Endothelial cell of umbilical vein (primary cell): ENCODE measurements around the gene ITSN1. TPM values are rescaled to one million over a fixed set of nuclear protein-coding genes. Genes with fewer than 3 reads are reported as not detected.

ENCODE experiments used
- BruUV-seq: library from RNA; stranded (reverse); fragments of 400-500 nt; replicated peaks from 2 replicates; lab custom pipeline; 2021; lab: Mats Ljungman, UMichigan
- CTCF ChIA-PET: fragments of 300-600, 350-600 bp; sonication (Branson Sonifier 250); formaldehyde crosslinking; loops from one replicate; lab custom pipeline; 2021; ENCODE audit warnings: antibody characterized with exemption, inconsistent platforms; lab: Charles Lee
- POLR2A ChIA-PET: fragments of 300-600, 350-600 bp; sonication (Branson Sonifier 250); formaldehyde crosslinking; loops from one replicate; lab custom pipeline; 2021; ENCODE audit warnings: antibody characterized with exemption, inconsistent platforms; lab: Charles Lee
- DNase-seq: peaks from one replicate; pipeline ENCODE4 v3.0.0-alpha.2; 2011; ENCODE audit warnings: low read depth, low spot score
- FAIRE-seq: peaks from 2 replicates; lab custom pipeline; 2011; peaks lifted over from hg19 to GRCh38; lab: Jason Lieb, UNC
- H2AFZ ChIP-seq: 2 replicates; pipeline ENCODE4 v1.6.0; 2012; ENCODE audit warnings: low read depth, low read length, control low read depth, inconsistent platforms
- H3K27ac ChIP-seq: 2 replicates; pipeline ENCODE4 v1.5.1; 2011; ENCODE audit warnings: low read depth, mild to moderate bottlenecking, control low read depth, low read length, moderate library complexity; ENCODE audit not compliant: insufficient read depth
- H3K27me3 ChIP-seq, 2 experiments: 2 replicates each; pipeline versions ENCODE4 v1.6.0 to v1.6.1; 2011; ENCODE audit warnings: low read length in 2 of 2, mixed read lengths in 1 of 2; ENCODE audit not compliant: control insufficient read depth in 2 of 2, insufficient read depth in 2 of 2
- H3K36me3 ChIP-seq, 2 experiments: 2 replicates in 1 of 2; 3 replicates in 1 of 2; pipeline ENCODE4 v1.5.1; 2011; ENCODE audit warnings: low read length in 2 of 2, mild to moderate bottlenecking in 1 of 2, moderate library complexity in 1 of 2; ENCODE audit not compliant: control insufficient read depth in 2 of 2, insufficient read depth in 2 of 2; ENCODE audit errors: extremely low read depth in 1 of 2
- H3K4me1 ChIP-seq: 3 replicates; pipeline ENCODE4 v1.5.1; 2011; ENCODE audit warnings: mild to moderate bottlenecking, low read length; ENCODE audit not compliant: control insufficient read depth, insufficient read depth; ENCODE audit errors: extremely low read depth
- H3K4me2 ChIP-seq: 2 replicates; pipeline ENCODE4 v1.6.1; 2011; ENCODE audit warnings: low read length, control low read depth, mixed read lengths; ENCODE audit not compliant: insufficient read depth
- H3K4me3 ChIP-seq, 3 experiments: fragments of 200-600 bp in 1 of 3; sonication (generic), shearing (Covaris generic) in 1 of 3; replicated peaks in 1 of 3; 2 replicates each; pipeline ENCODE4 v1.5.1; 2011 to 2016; ENCODE audit warnings: control low read depth in 3 of 3, low read length in 3 of 3, mild to moderate bottlenecking in 2 of 3, inconsistent platforms in 1 of 3, low read depth in 1 of 3, moderate library complexity in 1 of 3; ENCODE audit not compliant: insufficient read depth in 1 of 3
- H3K79me2 ChIP-seq: 2 replicates; pipeline ENCODE4 v1.6.0; 2012; ENCODE audit warnings: low read length, inconsistent platforms; ENCODE audit not compliant: control insufficient read depth, insufficient read depth
- H3K9ac ChIP-seq: replicated peaks from 2 replicates; pipeline ENCODE3; 2011; ENCODE audit warnings: low read length, control low read depth; ENCODE audit not compliant: insufficient read depth; ENCODE audit errors: extremely low read depth
- H3K9me1 ChIP-seq: replicated peaks from 3 replicates; pipeline ENCODE4 v1.6.0; 2011; ENCODE audit warnings: mild to moderate bottlenecking, low read length; ENCODE audit not compliant: control insufficient read depth, insufficient read depth; ENCODE audit errors: extremely low read depth
- H3K9me3 ChIP-seq: replicated peaks from 2 replicates; pipeline ENCODE4 v1.5.1; 2012; ENCODE audit warnings: low read length, inconsistent platforms; ENCODE audit not compliant: control insufficient read depth, insufficient read depth
- H4K20me1 ChIP-seq: replicated peaks from 2 replicates; pipeline ENCODE3; 2011; ENCODE audit warnings: mild to moderate bottlenecking, low read length; ENCODE audit not compliant: control insufficient read depth, insufficient read depth; ENCODE audit errors: extremely low read depth
- CTCF ChIP-seq, 2 donors: IDR thresholded peaks; 1 replicate in 1 of 2; 2 replicates in 1 of 2; pipeline ENCODE4 v1.5.1; 2011; ENCODE audit warnings: low read length in 2 of 2, mild to moderate bottlenecking in 2 of 2, moderate library complexity in 2 of 2, control low read depth in 1 of 2, inconsistent platforms in 1 of 2, low read depth in 1 of 2; ENCODE audit not compliant: insufficient read depth in 1 of 2; ENCODE audit errors: extremely low read depth in 1 of 2
- EZH2 ChIP-seq: IDR thresholded peaks from 2 replicates; pipeline ENCODE4 v1.6.1; 2012; ENCODE audit warnings: borderline replicate concordance, low read depth, mild to moderate bottlenecking, moderate library complexity, low read length, inconsistent platforms; ENCODE audit not compliant: severe bottlenecking
- FOS ChIP-seq: IDR thresholded peaks from 2 replicates; pipeline ENCODE4 v1.6.1; 2011; ENCODE audit warnings: mild to moderate bottlenecking, low read length, moderate library complexity, borderline replicate concordance; ENCODE audit not compliant: insufficient read depth
- GATA2 ChIP-seq: IDR thresholded peaks from 2 replicates; pipeline ENCODE4 v1.7.0; 2011; ENCODE audit warnings: low read depth, mild to moderate bottlenecking, moderate library complexity, mixed read lengths, low read length; ENCODE audit not compliant: insufficient read length, insufficient read depth
- JUN ChIP-seq: IDR thresholded peaks from 2 replicates; pipeline ENCODE4 v1.6.1; 2011; ENCODE audit warnings: borderline replicate concordance, low read depth; ENCODE audit not compliant: insufficient read length, insufficient read depth
- MYC ChIP-seq: IDR thresholded peaks from one replicate; pipeline ENCODE4 v1.6.1; 2011; ENCODE audit warnings: mild to moderate bottlenecking, low read depth, low read length
- POLR2A ChIP-seq: IDR thresholded peaks from 2 replicates; pipeline ENCODE4 v1.6.1; 2012; ENCODE audit warnings: low read depth, mild to moderate bottlenecking, control low read depth, low read length
- dilution Hi-C: fragments of 300-500 bp; cut with MboI; formaldehyde crosslinking; loops from one replicate; pipeline ENCODE4 v1.15.0; 2019; ENCODE audit warnings: low sequenced_read_pairs; ENCODE audit not compliant: extremely low pct_ligation_motif_present
- intact Hi-C: fragments of 100-400 bp; cut with micrococcal nuclease; formaldehyde crosslinking; loops from one replicate; pipeline ENCODE4 v1.10.0; 2022
- polyA plus RNA-seq, 4 experiments: library from polyadenylated mRNA; depleted of rRNA in 3 of 4; stranded (reverse) in 3 of 4; unstranded in 1 of 4; fragments of >200 nt; gene quantifications; 2 replicates each; pipeline versions ENCODE4 v1.2.1 to v1.2.3, GENCODE V29; 2011 to 2012; ENCODE audit warnings: missing spikeins in 1 of 4
- total RNA-seq: library from RNA; stranded (reverse); gene quantifications from 2 replicates; pipeline ENCODE4 v1.2.3, GENCODE V29; 2021
- TF ChIP-seq, protein P1 (sequence below): IDR thresholded peaks from 2 replicates; pipeline ENCODE4 v1.6.1; 2011; ENCODE audit not compliant: insufficient read depth, insufficient read length

ITSN1 gene
- total and polyA plus RNA-seq, 2 donors (not counting 3 experiments of a cell fraction or from before 2014, with no cell fraction given), result 72.2 to 86.8 TPM

GRCh38 chr21:33762803-33763581 is 120.7 kb downstream of the ITSN1 start:
- Histone ChIP-seq H3K4me1 (peaks cover 45% of the 10 kb centered on the region), H3K79me2 (peaks cover 7% of the 10 kb centered on the region), H3K9ac (peak overlapping the region; percentile 59), H3K36me3 (peaks cover 2 to 8% of the 10 kb centered on the region in 2 experiments), H3K9me3 (no peaks in the 10 kb centered on the region), H3K9me1 (no peaks in the 10 kb centered on the region), H3K27ac (peak overlapping the region; percentile 97), H3K4me3 (no peak overlapping the region), H4K20me1 (no peaks in the 10 kb centered on the region), H2AFZ (no peak overlapping the region), H3K27me3 (no peaks in the 10 kb centered on the region), H3K4me2 (peak overlapping the region; percentile 32)
- ChIA-PET POLR2A (interaction anchor here (0.7 kb wide), 1 partner anchor 57 kb away, joined by 8 read pairs; no protein-coding TSS in a partner anchor), CTCF (interaction anchor here (0.7 to 3.7 kb wide), 12 partner anchors 13 to 157 kb away, joined by 3 to 11 read pairs (median 3); no protein-coding TSS in a partner anchor)
- FAIRE-seq, result no peak
- TF ChIP-seq, protein P1, sequence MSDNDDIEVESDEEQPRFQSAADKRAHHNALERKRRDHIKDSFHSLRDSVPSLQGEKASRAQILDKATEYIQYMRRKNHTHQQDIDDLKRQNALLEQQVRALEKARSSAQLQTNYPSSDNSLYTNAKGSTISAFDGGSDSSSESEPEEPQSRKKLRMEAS, result no peak
- TF ChIP-seq FOS, result peak; percentile 6
- TF ChIP-seq CTCF (IDR thresholded peaks at IDR 0.05; ENCODE audit: extremely low read depth in 1 of 2, insufficient read depth in 1 of 2, low read depth in 1 of 2, low read length in 2 of 2), result no peak
- no peak for TF ChIP-seq JUN
- TF ChIP-seq GATA2, result peak; percentile 74
- no peak for TF ChIP-seq POLR2A
- no peak for TF ChIP-seq EZH2
- TF ChIP-seq MYC, result no peak
- intact Hi-C loops (loop anchor here (5.0 kb wide), 3 partner anchors 46 to 764 kb away; no protein-coding TSS in a partner anchor), dilution Hi-C loops (no loop called here)
- DNase-seq, result peak; percentile 46
- BruUV-seq, result no TSS peak
